ENCODE data around the gene MFSD11.
"Not testable (repeated sequence)": the region's sequence is repeated elsewhere in the genome, so short reads cannot be mapped to it uniquely, and the experiment has no call there.

Gene MFSD11

DNA sequence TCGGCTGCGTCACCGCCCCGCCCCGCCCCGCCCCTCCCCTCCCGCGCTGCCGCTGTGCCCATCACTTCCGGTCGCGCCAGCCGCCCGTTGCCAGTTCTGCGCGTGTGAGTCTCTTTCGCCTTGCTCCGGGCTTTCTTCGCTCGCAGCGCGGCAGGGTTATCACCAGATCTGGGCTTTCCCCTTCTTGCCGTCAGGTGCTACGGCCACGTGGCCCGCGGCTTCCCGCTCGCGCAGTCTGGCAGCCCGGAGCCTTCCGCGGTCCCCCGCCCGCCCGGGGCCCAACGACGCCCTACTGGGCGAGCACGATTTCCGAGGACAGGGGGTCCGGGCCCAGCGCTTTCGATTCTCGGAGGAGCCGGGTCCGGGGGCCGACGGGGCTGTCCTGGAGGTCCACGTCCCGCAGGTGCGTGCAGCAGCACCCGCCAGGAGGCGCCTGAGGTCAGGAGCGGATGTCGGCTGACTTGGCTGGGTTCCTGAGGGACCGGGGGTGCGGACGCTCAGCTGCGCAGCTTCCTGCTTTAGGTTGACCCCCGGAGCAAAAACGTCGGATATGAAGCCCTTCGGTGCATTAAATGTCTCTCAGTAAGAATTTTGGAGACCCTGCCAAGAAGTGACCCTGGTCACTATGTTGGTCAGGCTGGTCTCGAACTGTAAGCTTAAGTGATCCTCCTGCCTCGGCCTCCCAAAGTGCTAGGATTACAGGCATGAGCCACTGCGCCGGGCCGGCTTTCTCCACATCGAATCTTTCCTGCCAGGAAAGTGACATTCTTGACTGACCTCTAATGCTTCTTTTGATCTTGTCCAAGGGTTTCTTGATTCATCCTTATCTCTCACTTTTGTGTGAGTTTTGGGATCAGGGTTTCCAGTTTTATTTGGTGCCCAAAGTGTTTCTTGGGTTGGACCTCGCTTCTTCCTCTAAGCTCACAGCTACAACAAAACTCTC lies 10.9 kb upstream of the MFSD11 start, which contains the start of gene METTL23:
METTL23 (plus strand) TSS at position 64 of the 943 bp plus-strand sequence. CDS start 2,872 bp downstream, outside the sequence.
- peak; percentile 73 for DNase-seq

DNA sequence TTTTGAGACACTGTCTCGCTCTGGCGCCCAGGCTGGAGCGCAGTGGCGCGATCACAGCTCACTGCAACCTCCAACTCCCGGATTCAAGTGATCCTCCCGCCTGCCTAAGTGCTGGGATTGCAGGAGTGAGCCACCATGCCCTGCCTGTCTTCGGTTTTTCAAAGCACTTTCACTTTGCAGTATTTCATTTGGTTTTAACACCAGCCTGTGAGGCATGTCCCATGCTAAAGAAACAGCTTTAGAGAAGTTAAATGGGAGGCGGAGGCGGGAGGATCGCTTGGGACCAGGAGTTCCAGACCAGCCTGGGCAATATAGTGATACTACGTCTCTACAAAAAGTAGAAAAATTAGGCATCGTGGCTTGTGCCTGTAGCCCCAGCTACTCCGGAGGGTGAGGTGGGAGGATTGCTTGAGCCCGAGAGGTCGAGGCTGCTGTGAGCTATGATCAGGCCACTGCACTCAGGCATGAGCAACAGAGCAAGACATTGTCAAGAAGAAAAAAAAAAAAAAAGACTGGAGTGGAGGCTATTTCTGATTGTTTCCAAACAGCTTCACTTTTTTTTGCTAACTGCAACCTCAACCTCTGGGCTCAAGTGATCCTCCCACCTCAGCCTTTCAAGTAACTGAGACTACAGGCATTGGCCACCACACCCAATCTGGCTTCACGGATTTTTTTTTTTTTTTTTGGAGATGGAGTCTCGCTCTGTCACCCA lies 10.0 kb upstream of the MFSD11 start:
- no peak for DNase-seq

DNA sequence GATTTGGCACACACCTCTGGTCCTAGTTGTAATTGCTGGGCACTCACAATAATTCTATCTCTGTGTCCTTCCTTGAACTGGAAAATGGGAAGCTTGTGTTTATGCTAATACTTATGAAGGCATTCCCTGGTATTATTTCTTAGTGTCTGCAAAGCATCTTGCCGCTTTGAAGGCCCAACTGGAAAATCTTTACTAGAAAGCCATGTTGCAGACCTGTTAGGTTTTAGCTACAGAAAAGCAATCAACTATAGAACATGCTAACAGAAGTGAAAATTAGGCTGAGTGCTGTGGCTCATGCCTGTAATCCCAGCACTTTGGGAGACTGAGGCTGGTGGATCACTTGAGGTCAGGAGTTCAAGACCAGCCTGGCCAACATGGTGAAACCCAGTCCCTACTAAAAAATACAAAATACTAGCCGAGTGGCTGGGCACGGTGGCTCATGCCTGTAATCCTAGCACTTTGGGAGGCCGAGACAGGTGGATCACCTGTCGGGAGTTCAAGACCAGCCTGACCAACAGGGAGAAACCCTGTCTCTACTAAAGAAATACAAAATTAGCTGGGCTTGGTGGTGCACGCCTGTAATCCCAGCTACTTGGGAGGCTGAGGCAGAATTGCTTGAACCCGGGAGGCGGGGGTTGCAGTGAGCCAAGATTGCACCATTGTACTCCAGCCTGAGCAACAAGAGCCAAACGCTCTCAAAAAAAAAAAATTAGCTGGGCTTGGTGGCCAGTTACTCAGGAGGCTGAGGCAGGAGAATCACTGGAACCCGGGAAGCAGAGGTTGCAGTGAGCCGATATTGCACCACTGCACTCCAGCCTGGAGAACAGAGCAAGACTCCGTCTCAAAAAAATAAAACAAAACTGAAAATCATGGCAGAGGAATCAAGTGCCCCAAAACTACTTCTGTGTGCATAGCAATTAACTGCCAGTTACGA lies 5.9 kb upstream of the MFSD11 start:
- DNase-seq, result not testable (repeated sequence)

DNA sequence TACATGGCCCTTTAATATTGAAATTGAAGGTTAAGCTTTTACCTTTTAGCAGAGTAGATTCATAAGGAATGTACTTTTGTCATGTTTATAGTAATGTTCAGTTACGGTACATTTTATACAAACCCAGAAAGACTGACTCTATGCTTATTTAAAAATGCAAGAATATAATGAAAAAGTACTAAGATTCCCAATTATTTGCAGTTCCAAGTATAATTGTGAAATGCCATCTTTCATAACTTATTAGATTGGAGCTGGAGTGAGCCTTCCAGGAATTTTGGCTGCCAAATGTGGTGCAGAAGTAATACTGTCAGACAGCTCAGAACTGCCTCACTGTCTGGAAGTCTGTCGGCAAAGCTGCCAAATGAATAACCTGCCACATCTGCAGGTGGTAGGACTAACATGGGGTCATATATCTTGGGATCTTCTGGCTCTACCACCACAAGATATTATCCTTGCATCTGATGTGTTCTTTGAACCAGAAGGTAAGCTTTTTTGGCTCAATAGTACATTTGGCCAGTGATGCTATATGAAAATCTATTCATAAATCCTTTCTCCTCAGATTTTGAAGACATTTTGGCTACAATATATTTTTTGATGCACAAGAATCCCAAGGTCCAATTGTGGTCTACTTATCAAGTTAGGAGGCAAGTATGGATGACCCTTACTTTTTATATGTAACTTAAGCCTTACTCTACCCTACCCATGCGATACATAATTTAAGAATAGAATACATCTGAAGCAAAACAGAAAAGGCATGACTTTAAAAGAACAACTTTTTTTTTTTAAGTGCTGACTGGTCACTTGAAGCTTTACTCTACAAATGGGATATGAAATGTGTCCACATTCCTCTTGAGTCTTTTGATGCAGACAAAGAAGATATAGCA lies 4.9 kb upstream of the MFSD11 start:
- no peak for DNase-seq

DNA sequence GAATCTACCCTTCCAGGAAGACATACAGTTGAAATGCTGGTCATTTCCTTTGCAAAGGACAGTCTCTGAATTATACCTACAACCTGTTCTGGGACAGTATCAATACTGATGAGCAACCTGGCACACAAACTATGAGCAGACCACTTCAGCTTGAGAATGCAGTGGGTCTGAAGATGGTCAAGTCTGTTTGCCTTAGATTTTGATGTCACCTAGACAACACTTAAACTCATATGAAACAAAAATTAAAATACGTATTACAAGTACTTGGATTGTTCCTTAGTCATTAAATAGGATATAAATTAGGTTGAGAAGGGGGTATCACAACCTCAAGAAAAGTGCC lies 4.3 kb upstream of the MFSD11 start:
- no peak for DNase-seq

DNA sequence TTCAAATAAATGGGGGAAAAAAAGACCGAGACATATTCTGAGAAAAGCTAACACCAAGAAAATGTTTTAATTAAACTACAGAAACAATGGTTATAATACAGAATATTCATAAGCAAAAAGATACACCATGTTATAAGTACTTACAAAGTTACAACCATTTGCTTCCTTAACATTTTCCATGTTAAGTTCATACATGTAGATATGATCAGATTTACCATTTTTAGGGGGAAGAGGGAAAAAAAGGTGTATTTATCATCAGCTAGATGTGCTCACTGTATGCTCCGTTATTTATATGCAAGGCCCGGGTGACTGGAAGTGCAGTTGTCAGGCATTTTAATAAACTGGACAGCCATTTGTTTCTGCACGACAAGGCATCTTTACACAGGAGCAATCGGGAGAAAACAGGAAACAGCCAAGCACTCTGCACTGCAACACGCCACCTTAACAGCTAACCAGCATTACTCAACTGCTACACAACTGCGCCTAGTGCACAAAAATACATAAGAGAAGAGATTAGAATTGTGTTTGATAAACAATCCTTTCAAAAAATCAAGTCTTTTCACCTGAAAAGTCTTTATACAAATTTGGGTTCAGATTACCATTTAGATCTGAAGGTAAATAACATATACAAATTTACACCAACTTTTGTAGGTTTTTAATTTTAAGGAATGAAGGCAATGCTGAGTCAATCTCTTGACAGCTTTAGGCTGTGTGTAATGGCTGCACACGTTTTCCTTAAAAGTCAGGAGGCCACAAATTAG lies 3.7 kb upstream of the MFSD11 start:
- no peak for DNase-seq

DNA sequence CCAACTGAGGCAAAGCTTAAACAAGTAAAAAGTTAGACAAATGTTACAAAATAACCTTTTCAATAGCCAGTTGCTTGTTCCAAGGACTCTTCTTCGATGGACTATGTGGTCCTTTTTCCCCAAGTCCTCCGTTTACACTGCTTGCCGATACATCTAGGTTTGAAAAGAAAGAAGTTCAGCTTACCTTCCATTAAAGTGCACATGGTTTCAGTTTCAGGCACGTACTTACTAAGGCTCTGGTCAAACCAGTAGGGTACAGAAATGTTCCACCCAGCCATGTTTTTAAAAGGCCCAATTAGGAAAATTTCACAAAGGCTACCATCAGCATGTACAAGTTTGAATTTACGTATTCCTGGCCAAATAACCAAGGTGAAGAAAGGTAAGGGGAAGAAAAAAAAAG lies 2.9 kb upstream of the MFSD11 start:
- no peak for DNase-seq

DNA sequence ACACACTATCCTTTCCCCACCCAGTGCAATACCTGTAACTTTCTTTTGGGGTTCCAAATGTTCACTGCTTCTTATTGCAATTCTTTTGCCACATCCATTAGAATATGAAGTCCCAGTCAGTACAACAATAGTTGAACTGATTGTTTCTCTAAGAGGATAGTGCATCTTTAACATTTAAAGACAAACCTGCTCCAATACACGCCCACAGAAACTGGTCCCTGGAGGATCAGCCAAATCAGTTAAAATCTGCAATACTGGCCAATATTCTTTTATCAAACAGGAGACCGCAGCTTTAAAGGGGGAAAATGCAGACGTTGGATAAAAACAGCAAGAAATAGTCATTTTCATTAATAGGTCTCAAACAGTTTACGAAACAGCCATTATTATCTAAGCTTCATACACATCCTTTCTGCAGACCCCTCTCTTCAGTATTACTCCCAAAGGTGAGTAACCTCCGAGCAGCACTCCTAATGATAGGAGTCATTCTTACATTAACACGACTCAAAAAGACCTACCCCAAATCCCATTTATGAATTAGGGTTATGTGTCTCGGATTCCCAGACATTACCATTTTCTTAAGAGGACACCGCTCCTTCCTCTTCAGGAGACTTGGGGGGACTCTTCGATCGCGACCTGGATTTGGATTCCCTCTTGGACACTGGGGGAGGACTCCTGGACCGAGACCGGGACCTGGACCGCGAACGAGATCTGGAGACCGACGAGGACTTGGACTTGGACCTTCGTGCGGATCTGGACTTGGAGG lies 2.2 kb upstream of the MFSD11 start:
- DNase-seq, result no peak

DNA sequence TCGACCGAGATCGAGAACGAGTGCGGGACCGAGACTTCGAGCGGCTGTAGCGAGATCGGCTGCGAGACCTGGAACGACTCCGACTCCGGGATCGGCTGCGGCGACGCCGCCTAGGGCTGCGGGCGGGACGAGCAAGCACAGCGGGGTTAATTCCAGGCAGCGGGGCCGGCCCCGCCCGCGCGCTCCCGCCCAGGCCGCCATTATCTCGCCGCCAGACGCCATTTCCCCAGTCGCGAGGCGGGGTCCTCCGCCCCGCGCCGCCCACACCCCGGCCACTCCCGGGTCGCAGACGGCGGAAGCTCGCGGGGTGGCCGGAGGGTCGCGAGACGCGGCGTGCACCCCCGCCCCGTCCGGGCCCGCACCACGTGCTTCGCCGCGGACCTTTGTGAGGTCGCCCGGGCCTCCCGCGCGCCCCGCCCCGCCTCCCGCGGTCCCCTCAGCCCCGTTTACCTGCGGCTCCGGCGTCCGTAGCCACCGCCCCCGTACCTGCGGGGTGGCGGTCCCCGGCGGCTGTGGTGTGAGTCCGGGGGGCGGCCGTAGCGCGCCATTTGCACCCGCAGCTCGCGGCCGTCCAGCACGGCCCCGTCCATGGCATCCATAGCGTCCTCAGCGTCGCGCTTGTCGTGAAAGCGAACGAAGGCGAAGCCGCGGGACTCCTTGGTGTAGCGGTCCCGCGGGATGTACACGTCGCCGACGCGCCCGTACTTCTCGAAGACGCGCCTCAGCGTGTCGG lies 1.4 kb upstream of the MFSD11 start:
- peak; percentile 66 for DNase-seq

DNA sequence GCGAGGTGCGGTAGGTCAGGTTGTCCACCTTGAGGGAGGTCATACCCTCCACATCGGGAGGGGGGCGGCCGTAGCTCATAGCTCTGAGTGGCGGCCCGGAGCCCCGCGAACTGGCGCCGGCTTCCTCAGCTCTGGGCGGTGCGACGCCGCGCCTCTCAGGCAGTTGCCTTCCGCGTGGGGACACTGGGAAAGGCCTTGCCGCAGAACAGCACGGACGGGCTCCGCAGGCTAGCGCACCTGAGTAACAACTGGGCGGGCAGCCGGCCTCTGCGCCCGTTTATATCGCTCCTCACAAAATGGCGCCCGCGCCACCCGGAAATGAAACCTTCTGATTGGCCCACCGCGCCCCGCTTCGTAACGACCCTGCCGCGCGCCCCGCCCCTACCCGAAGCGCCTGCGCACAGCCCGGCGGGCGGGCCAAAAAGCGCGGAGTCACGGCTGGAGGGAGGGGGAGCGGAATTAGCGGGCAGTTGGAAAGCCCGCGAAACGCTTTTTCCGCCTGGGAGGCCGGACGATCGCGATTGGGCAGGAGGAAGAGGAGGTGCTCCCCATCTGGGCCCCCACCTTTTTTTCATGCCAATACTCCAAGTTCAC lies 740 bp upstream of the MFSD11 start, which contains the start of gene SRSF2:
SRSF2 (minus strand) TSS at position 250 of the 594 bp plus-strand sequence; CDS start at position 79, 171 bp downstream.
- DNase-seq, result peak; percentile 99

DNA sequence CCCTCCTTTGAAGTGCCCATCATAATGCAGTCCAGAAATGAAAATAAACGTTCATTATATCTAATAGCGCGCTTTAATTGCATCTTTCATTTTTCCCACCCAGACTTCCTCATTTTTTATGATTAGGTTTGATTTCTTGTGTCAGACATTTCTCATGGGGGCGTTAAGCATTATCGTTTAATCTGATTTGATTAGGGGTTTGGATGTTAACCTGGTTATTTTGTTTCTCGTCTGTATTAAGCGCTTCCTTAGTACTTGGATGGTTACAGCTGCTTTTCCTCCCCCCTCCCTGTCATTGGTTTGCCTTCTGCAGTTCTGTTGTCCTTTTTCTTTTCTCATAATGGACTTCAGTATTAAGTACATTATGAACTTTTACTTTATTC lies 540 bp downstream of the MFSD11 start:
- DNase-seq, result no peak

DNA sequence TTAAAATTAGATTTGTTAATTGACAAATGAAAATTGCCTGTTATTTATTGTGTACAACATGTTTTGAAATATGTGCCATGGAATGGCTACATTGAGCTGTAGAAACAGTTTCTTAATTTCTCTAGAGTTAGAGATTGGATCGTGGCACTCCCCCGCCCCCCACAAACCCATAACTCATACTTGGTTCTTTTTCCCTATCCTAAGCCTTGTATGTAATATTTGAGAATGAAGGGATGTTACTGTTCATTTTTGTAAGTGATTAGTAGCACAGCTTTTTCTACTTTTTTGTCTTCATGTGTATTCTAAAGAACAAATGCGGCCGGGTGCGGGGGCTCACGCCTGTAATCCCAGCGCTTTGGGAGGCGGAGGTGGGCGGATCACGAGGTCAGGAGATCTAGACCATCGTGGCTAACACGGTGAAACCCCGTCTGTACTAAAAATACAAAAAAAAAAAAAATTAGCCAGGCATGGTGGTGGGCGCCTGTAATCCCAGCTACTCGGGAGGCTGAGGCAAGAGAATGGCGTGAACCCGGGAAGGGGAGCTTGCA lies 1.7 kb downstream of the MFSD11 start:
- DNase-seq, result not testable (repeated sequence)

DNA sequence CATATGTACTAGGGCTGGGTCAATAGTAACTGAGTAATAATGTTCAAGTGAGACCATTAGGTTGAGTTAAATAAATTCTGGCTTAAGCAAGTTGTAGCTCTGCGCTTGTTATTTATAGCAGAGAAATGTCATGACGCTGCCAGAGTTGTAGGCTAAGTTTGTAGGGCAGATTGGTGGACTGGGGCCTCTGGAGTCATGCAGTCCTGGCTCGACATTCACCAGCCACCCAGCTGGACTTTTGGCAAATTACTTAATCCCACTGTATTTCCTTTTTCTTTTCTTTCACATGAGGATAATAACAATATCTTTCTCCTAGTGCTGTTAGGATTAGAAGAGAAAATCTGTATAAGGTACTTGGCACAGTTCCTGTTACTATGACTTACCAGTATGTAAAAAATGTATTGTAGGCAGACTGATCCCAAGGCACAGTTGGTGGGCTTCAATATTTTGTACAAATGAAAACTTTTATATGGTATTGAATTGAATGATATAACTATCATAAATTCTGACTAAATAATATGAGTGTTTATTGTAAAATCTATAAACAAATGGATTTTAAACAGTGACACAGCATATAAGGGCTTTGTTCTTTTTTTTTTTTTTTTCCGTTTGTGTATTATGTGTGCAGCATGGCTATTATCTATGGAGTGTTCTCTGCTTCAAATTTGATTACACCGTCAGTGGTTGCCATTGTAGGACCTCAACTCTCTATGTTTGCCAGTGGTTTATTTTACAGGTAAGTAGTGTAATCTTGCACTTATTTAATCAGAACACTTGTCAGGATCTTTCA lies 2.6 kb downstream of the MFSD11 start:
- DNase-seq, result peak; percentile 27

DNA sequence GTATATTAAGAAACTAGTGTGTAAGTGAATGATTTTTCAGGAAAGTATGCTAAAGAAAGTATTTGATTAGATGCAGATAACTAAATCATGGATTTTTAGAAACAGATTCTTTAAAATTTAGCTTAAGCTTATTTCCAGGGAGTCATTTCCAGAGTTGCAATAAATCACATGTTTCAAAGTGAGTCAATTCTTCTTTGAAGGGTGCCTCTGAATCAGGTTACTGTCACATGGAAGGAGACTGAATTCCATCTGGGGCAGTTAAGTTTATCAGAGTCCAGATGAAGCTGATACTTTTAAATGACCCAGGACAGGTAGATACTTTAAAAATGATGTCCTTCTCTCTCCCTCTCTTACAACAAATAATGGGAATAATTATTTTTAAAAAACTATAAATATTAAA lies 5.0 kb downstream of the MFSD11 start:
- DNase-seq, result no peak

DNA sequence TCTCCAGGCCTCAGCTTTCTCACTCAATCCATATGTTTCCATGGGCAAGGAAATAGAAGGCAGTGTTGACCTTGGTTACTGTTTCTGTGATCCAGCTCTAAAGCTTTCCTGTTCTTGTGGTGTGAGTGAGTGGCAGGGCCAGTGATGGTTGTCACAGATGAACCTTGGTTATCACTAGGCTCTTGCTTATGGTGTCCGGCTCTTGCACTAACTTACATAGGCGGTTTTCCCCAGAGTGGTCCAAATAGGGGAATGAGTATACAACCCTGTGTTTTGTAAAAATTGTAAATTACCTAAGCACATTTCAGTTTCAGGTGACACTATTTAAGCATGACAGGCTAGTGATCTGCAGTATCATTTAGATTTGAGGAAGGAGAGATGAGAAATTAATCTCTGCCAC lies 6.8 kb downstream of the MFSD11 start:
- DNase-seq, result no peak

DNA sequence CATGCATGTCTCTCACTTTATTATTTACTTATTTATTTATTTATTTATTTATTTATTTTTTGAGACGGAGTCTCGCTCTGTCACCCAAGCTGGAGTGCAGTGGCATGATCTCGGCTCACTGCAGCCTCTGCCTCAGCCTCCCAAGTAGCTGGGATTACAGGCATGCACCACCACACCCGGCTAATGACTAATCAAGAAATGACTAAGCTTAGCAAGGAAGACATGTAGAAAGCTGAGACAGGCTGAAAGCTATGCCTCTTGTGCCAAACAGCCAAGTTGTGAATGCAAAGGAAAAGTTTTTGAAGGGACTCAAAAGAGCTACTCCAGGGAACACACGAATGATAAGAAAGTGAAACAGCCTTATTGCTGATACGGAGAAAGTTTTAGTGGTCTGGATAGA lies 7.9 kb downstream of the MFSD11 start:
- not testable (repeated sequence) for DNase-seq

DNA sequence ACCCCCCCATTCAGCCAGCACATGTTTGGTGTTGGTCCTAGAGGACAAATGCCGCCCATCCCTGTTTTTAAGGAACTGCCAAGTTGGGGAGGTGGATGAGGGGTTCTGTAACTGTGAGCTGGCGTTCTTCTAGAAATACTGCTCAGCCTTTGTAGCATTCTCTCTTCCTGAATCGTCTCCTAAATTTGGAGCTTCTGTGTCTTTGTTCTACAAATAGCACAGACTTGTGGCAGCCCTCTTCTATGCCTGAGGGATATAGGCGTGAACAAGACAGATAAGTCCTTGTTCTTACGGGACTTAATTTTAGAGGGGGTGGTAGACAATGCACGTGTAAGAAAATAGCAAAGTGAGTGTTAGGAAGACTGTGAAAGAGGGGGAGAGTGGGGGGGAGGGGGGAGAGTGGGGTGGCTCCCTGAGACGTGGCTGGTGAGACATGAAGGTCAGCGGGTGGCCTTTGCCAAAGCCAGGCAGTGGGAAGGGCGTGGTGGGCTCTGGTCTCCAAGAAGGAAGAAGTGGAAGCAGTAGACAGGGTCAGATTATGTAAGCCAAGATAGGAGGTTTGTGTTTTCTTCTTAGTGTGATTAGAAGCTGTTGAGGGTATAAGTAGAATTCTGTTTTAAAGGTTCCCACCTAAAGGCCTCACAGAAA lies 9.9 kb downstream of the MFSD11 start:
- DNase-seq, result no peak

Measured in fibroblast of skin of scalp (primary cell).